Right forelimb (tissue), 1 donor: Measurements from ENCODE around the gene SLFNL1.

Source experiments
- DNase-seq: peaks from one replicate; pipeline ENCODE4 v3.0.0-alpha.2; 2018

Gene SLFNL1

DNA sequence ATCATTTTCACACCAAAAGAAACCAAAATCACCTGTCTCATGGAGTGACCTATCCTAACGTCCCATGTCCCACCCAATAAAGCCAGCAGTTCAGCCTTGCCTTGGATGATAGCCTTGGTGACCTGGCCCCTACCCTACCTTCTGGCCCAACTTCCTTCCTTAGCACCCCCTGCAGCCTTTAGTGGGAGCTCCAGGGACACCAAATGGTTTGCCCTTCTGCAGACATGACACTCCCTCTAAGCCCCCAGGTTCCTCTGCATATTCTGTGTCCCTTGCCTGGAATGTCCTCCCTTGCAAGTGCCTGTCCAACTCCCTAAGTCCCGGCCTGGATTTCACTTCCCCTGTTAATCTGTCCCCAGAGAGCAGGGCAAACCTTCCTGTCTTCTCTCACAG is 2.2 kb downstream of the SLFNL1 start:
- DNase-seq: no peak

DNA sequence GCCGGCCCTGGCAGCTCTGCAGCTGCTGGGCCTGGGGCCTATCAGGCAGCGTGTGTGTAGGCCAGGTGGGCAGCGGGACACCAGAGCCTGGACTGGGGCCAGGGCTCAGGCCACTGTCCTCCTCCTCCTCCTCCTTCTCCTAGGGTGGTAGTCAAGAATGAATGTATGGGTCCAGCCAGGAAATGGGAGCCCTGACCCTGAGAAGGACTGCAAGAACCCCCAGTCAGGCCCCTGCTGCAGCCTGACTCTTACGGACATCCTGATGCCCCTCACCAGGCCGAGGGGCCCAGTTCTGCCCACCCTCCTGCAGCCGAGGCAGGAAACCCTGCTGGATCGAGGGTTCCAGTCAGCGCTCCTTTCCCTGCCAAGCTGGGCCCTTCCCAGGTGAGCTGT is 3.5 kb downstream of the SLFNL1 start:
- no peak for DNase-seq

DNA sequence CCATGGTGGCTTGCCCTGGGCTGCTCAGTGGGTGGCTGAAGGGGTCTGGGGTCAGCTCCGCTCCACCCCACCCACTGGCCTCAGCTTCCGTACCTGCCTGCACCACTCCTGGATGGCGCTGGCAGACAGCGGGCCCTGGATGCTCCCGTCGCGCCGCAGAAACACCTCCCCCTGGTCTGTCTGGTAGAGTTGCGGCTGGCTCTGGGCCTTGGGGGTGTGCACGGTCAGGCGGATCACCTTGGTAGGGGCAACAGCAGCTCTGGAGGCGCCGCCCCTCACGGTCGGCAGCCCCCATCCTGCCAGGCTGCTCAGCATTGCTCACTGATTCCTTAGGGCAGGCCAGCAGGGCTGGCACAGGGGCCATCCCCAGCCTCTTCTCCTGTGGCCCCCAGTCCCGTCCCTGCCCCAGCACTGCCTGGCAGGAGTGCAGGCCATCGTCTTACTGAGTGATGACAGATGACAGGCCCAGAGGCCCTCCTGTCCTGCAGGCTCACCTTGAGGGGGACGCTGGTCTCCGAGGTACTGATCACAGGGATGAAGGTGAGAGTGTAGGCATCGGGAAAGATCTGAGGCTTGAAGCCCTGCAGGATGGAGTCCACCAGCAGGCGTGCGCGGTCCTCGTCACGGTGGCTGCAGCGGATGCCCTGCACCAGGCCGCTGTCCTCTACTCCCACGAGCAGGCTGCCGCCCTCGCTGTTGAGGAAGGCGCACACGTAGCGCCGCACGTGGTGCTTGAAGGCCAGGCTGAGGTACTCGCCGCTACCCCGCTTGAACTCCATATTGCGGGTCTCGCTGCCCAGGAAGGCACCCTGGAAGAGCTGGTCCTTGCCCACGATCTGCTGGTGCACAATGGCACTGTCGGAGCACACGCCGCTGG is 4.1 kb downstream of the SLFNL1 start:
- no peak for DNase-seq

DNA sequence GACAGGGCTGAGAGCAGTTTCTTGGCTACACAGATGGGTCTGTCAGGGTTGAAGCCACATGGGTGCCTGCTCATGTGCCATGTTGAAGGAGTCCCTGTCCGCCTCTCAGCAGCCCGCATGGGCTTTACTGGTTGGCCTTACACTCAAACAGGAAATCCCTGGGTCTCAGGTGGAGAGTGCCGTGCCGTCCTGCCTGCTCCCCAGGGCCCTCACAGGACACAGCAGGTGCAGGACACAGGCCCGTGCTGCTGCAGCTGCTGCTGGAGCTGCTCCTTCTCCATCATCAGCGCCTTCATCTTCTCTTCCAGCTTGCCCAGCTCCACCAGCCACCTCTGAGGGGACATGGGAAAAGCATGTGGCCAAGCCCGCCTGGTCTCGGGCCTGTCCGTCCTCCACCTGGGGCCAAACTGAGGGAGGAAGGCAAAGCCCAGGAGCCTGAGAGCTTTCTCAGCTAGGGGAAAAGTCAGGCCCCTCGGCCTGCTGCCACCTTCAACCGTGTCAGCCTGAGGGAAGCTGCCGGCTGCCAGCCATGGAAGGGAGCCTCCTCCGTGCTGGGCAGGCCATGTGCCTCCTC is 5.5 kb downstream of the SLFNL1 start:
- DNase-seq: no peak

DNA sequence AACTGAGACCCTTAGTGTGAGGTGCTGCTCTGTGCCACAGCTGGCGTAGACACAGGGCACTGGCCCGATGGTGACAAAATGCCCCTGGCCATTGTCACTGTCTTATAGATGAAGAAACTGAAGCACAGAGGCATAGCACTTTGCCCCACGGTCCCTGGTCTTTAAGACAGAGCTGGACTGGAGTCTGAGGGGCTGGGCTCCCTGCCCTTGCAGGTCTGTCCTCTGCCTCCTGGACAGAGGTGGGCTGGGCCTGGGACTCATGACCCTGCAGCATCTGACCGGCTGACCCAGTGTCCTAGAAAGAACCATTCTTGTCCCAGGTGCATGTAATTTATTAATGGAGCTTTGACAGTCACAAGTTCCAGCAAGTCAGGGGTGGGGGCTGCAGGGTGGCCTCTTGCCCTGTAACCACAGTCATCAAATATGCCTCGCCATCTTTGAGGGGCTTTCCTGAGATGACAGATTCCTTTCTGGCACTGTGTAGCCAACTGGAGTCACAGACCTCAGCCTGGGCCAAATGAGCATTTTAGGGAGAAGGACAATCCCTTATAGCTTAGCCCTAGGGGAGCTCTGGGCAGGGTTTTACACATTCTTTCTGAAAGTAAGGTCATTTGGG is 6.1 kb downstream of the SLFNL1 start:
- no peak for DNase-seq

DNA sequence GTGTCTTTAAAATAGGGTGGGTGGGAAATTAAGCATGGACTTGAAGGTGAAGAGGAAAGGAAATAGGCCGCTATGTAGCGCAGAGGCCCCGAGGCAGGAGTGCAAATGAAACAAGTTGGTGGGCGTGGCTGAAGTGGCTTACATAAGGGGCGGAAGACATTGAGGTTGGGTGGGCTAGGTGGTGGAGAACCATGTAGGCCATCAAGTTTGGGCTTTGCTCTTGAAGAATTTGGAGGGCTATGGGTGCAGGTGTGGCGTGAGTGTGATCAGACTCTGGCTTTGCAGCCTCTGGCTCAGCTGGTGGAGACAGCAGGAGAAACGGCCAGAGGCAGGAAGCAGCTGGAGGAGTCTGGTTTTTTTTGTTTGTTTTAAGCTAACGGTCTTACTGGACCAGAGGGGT is 6.7 kb downstream of the SLFNL1 start:
- DNase-seq: no peak

DNA sequence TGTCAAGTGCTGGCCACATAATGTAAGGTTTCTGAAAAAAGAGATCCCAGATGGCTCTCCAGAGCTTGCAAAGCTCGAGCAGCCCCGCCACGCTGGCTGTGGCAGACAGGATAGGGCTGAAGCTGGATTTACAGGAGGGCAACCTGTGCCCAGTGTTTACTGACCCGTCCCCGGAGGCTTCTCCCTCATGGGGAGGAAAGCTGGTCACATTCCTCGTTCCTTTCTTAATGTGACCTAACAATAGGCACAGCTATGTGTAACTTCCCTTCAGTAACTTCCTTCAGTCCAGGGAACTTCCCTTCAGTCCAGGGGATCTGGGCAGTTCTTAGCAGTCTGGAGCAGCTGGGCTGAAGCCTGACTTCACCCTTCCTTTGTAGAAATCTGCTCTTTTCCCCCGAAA is 7.7 kb downstream of the SLFNL1 start:
- no peak for DNase-seq

DNA sequence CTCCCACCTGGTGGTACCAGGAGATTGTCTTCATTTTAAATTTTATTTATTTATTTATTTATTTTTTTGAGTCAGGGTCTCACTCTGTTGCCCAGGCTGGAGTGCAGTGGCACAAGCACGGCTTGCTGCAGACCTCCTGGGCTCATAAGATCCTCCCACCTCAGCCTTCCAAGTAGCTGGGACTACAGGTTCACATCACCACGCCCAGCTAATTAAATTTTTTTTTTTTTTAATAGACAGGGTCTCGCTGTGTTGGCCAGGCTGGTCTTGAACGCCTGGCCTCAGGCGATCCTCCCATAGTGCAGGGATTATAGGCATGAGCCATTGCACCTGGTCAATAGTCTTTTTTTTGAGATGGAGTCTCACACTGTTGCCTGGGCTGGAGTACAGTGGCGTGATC is 8.5 kb downstream of the SLFNL1 start:
- DNase-seq: no peak

DNA sequence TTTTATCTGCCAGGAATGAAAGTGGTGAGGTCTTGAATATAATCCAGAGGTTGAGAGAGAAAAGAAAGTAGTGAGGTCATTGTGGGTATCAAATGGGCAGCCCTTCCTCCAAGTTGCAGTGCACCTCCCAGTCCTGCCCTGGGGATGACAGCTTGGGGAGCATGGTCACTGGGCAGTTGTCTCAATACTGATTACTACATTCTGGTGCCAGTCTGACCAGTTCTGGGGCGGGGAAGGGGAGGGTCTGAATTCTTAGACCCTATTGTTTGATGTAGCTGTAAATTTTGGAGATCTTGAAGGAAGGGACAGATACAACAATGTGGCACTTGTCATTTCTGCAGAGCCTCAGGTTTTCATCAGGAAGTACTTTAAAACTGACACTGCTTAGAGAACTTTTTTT is 11.2 kb downstream of the SLFNL1 start:
- DNase-seq: no peak

DNA sequence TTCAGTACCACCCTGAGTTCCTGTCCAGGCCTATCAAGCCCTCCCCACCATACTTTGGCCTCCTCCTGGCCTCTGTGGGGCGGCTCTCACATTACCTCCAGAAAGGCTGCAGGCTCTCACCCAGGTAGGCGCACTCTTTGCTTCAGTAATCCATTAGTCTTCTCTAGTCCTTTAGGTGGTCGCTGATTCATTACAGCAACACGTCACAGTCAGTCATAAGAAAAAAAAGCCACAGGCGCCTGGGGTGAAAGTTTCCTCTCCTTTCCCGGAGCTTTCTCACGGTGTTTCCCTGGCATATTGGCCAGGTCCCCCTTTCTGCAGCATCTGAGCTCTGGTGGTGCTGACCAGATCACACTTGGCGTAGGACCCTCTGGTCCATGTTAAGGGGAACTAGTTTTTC is 12.1 kb downstream of the SLFNL1 start:
- DNase-seq: no peak

DNA sequence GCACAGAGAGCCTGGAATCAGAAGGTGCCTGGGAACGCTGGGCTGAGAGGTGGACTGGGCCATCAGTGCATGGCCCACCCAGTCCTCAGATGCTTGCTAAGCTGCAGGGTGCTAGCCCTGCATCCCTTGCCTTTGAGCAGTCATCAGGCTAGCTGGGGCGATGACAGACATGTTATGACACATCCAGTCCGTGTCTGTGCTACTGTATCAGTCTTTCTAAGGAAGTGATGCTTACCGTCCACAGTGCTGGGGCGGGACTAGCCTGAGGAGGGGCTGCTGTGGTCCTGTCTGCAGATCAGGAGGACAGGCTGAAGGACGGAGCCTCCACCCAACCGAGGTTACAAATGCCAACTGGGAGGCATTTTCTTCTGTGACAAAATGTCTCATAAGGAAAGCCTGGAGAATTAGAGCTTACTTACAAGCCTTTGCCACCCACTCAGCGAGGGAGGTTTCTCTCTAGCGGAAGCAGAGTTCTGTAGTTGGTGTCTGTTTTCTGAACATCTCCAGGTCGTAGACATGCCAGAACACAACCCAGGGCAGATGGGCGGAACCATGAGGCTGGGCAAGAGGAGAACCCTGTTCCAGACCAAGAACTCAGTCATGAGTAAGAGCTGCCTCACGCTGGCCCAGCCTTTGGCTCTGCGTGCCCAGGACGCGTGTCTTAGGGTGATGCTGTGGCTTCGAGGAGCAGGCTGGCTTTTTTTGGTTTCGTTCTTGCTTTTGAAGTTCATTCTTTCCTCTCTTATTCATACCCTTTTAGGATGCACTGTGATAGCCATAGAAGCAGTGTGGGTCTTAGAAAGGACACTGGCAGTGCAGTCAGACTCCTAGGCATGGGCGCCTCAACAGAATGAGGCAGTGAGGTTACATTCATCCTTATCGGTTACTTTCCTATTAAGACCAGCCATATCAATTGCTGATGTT is 14.3 kb downstream of the SLFNL1 start:
- no peak for DNase-seq

DNA sequence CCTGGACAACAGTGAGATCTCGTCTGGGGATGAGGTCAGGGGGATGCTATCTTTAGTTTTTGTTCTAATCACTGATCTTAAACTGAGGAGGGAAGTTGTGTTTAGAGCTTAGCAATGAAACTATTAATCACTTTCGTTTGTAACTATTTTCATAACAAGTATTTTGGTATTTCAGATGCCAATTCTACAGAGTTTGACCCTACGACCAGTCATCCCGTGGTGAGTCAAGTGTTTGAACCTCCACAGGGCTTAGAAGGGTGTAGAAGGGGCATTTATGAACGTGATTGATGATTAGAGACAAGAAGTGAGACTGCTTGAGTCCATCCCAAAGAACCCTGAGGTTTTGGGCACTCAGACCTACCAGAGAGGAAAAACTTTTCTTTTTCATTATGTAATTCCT is 15.6 kb downstream of the SLFNL1 start:
- no peak for DNase-seq

DNA sequence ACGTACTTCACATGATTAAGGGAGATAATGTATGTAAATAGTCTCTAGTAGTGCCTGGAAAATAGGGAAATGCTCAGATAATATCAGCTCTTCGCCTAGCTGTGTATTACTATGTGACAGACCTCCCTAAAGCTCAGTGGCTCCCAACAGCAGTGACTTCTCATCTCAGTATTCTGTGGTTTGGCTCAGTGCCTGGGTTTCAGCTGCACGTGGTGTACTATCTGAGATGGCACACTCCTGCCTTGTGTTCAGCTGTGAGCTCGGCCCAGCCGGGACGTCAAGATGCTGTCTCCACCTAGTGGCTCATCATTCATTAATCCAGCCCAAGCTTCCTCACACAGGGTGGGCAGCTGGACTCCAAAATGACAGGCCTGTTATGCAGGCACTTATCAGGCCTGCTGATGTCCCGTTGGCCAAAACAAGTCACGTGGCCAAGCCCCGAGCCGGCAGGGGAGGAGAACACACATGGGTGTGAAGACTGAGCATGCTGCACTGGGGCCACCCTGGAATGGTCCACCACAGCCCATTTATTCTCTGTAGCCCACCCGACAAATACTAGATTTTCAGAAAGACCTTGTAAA is 17.8 kb downstream of the SLFNL1 start:
- DNase-seq: peak; percentile 85

DNA sequence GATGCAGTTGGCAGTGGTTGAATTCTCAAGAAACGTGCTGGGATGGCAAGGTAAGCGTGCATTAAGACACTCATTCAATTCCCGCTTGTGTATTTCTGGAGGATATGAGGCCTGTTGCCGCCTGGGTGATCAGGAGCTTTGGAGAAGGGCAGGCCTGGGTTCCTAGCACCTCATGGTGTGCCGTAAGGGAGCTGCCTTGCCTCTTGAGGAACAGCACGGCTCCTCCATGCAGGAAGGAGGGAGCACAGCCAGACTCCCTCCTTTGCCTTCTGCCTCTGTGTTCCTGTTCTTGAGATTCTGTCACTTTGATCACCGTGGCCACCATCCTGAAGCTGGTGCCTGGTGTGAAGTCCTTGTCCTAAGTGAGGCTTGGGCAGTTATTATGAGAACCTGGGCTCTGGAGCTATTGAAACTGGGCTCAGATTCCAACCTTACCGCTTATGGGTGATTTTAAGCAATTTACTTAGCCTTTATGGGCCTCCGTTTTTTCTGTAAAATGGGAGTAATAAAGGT is 18.3 kb downstream of the SLFNL1 start:
- no peak for DNase-seq

DNA sequence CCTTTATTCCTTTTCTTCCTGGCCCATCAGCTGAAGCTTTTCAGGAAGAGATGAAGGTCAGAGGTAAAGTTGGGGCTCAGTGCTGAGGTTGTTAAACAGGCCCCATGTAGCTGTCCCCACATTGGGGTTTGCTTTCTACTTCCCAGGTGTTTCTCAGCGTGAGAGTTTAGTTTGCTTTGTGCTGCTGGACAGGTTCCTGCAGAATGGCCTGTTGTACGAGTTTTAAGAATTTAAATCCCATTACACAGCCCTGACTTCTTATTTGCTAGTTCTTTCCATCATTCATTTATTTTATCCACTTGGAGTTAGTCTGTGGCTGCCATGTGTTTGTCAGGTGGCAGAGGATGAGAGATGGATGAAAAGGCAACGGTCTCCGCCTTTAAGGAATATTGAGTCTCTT is 22.9 kb downstream of the SLFNL1 start:
- DNase-seq: no peak

DNA sequence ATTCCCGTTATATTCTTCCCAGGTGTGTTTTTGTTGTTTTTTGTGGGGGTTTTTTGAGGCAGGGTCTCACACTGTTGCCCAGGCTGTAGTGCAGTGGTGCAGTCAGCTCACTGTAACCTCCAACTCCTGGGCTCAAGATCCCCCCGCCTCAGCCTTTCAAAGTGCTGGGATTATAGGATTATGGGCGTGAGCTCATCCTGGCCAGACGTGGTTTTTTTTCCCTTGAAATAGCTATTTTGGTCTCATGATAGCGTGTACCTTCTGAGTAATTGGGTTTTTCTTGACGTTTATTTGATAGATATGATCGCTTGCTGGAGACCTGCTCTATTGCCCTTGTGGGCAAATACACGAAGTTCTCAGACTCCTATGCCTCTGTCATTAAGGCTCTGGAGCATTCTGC is 24.4 kb downstream of the SLFNL1 start:
- no peak for DNase-seq

DNA sequence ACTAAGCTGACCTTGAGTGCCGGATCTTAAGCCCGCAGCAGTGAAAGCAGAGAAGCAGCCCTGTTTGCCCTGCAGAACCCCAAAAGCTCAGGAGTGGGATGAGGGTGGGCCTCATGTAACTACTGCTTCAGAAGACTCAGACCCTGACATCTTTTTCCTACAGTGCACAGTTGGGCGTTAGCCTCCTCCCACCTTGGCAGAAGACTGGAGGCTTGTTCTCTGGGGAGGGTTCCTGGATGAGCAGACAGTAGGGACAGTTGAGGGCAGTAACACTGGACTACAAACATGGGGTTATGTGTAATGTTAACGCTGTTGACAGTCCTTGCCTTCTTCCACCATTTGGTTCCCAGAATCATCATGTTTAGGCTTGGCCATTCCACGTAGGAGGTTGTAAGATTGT is 32.5 kb downstream of the SLFNL1 start:
- no peak for DNase-seq

DNA sequence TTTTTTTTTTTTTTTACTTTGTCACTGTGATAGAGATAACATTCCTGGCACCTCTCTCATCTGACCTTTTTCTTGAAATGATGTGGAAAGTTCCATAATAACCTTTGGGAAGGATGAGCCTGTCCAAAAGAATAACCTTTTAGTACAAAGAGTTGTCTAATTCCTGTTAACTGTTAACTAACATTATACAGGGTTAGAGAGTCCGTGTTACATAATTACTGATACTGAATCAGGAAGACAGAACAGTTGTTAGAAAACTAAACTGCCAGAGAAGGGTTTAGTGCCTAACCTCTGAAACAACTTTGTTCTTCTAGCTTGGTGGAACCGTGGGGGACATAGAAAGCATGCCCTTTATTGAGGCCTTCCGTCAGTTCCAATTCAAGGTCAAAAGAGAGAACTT is 33.2 kb downstream of the SLFNL1 start:
- no peak for DNase-seq

DNA sequence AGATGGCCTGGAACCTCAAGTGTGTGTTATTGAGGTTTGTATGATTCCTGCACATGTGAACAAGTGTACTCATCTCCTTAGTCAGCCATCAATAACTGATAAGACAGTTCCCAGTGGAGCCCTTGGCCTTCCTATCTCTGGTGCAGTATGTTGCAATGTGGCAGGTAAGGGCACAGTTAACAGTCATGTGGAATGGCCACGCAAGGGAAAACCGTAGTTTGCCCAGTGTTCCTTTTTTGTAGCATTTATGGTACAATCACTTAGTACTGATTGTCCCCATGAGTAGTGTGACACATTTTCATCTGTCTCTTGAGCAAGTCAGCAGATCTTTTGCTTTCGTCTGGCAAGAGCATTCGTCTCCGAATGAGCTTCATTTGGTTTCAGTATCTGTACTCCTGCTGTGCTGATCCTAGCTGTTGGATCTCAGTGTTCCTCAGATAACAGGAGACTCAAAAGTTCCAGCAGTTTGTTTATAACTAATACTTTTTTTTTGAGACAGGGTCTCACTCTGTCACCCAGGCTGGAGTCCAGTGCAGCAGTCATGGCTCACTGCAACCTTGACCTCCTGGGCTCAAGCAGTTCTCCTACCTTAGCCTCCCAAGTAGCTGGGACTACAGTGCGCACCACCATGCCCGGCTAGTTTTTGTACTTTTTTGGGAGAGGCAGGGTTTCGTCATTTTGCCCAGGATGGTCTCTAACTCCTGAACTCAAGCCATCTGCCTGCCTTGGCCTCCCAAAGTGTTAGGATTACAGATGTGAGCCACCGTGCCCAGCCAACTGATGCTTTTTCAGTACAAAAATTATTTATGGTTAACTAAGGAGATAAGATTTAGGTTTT is 33.9 kb downstream of the SLFNL1 start:
- no peak for DNase-seq

DNA sequence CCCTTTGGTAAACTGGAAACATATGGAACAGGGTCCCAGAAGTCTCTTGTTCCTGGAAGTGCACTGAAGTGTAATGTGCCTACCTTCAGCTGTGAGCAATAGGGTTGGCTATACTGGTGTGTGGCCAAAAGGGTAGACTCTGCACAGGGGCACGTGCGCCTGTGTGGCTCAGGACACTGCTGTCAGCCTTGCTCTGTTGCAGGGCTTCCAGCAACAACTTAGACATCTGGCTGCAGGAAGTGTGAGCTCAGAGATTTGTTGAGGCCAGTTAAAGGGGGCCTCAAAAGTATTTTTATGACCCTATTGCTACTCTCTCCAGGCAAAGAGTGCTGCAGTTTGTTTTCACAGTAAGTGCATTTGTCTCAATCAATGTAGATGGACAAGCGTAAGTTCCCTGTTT is 34.6 kb downstream of the SLFNL1 start:
- peak; percentile 52 for DNase-seq

DNA sequence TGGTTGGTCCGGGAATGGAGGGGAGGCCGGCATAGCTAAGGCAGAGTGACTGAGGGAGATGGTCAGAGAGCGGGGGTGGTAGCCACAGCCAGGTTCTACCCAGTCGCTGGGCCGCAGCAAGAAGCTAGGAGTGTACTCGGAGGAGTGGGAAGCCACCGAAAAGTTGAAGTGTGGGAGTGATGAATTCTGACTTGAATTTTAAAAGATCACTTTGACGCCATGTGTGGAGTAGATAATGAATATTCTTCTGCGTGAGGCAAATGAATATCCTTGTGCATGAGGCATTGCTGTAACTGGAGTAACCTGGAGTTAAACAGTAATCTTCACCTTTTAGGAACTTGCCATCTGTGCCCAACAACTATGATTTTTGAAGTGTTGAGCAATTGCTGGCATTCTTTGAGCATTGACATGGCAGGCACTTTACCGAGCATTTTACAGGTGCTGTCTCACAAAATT is 35.2 kb downstream of the SLFNL1 start:
- DNase-seq: no peak

DNA sequence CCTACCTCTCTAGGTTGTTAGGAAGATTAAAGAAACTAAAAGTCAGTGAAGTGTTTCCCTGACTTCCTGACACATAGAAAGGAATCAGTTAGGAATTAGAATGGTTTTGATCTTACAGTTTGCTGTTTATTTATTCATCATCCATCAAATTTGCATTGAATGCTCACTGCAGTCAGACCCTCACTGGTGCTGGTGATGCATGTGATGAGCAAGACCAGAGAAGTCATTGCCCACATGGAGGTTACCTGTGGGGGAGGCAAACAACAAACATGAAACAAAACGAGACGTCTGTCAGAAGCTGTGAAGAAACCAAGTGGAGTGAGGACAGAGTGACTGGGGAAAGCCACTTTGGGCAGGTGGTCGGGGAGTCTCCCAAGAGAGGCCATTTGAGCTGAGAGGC is 35.6 kb downstream of the SLFNL1 start:
- DNase-seq: no peak
